HCT116 (cell line): ENCODE data around the gene MYO7B. TPM values are rescaled to one million over a fixed set of nuclear protein-coding genes. Genes with fewer than 3 reads are reported as not detected.

Experiments used
- ATAC-seq: fragments of 200-7000 bp; cut with Tn5 transposase; 2 replicates; pipeline ENCODE4 v1.9.1; 2020; ENCODE audit warnings: mild to moderate bottlenecking, moderate library complexity
- BruUV-seq: library from RNA; stranded (reverse); fragments of 400-500 nt; replicated peaks from 2 replicates; lab custom pipeline; 2021; lab: Mats Ljungman, UMichigan
- CTCF ChIA-PET: fragments of 300-600 bp; sonication (Branson Sonifier 250); formaldehyde crosslinking; loops from one replicate; lab custom pipeline; 2021; ENCODE audit warnings: antibody characterized with exemption; lab: Charles Lee
- POLR2A ChIA-PET: fragments of 300-600, 350-600 bp; sonication (Branson Sonifier 250); formaldehyde crosslinking; loops from one replicate; lab custom pipeline; 2021; ENCODE audit warnings: antibody characterized with exemption; lab: Charles Lee
- RAD21 ChIA-PET, 2 experiments: fragments of 300-600 bp; sonication (Branson Sonifier 250); formaldehyde crosslinking; loops; one replicate each; lab custom pipeline; 2023; ENCODE audit warnings: low total read pairs in 2 of 2; ENCODE audit not compliant: uncharacterized antibody in 2 of 2, unreplicated experiment in 2 of 2, low non-redundant PET in 1 of 2; lab: Charles Lee
- DNase-seq: peaks from one replicate; pipeline ENCODE4 v3.0.0-alpha.2; 2010; ENCODE audit warnings: low read depth, low spot score
- H2AFZ ChIP-seq: fragments of 200-600 bp; shearing (Covaris generic), sonication (generic); 2 replicates; pipeline ENCODE4 v1.6.1; 2017; ENCODE audit warnings: low read depth, mixed run types, mixed read lengths, antibody characterized with exemption, low read length; ENCODE audit not compliant: poor library complexity, severe bottlenecking
- H3K27ac ChIP-seq: 2 replicates; pipeline ENCODE4 v1.5.1; 2012; ENCODE audit warnings: low read depth, low read length
- H3K27me3 ChIP-seq: fragments of 200-600 bp; sonication (generic); 2 replicates; pipeline ENCODE4 v1.6.1; 2016; ENCODE audit warnings: mixed run types, low read length, mixed read lengths; ENCODE audit not compliant: insufficient read depth
- H3K36me3 ChIP-seq, 2 experiments: fragments of 200-500 bp in 1 of 2; fragments of 200-600 bp in 1 of 2; sonication (Bioruptor generic) in 1 of 2; sonication (generic) in 1 of 2; 2 replicates each; pipeline versions ENCODE4 v1.5.1 to v1.6.1; 2014 to 2016; ENCODE audit warnings: low read length in 2 of 2, inconsistent platforms in 1 of 2, mixed read lengths in 1 of 2, mixed run types in 1 of 2; ENCODE audit not compliant: insufficient read depth in 2 of 2, control insufficient read depth in 1 of 2
- H3K4me1 ChIP-seq, 2 experiments: fragments of 200-600 bp in 1 of 2; sonication (generic) in 1 of 2; 2 replicates each; pipeline versions ENCODE4 v1.5.1 to v1.6.1; 2012 to 2017; ENCODE audit warnings: low read length in 2 of 2, inconsistent platforms in 1 of 2, mild to moderate bottlenecking in 1 of 2, mixed read lengths in 1 of 2, mixed run types in 1 of 2, moderate library complexity in 1 of 2; ENCODE audit not compliant: insufficient read depth in 2 of 2, control insufficient read depth in 1 of 2
- H3K4me2 ChIP-seq: fragments of 200-600 bp; sonication (generic); 2 replicates; pipeline ENCODE4 v1.6.1; 2017; ENCODE audit warnings: mixed run types, low read length, mixed read lengths
- H3K4me3 ChIP-seq, 2 experiments: fragments of 200-600 bp in 1 of 2; sonication (generic) in 1 of 2; replicated peaks in 1 of 2; 2 replicates each; pipeline ENCODE4 v1.5.1; 2011 to 2016; ENCODE audit warnings: low read length in 2 of 2, control low read depth in 1 of 2, low read depth in 1 of 2, mild to moderate bottlenecking in 1 of 2, mixed read lengths in 1 of 2, mixed run types in 1 of 2
- H3K79me2 ChIP-seq: fragments of 200-600 bp; sonication (generic); 2 replicates; pipeline ENCODE4 v1.6.1; 2017; ENCODE audit warnings: mild to moderate bottlenecking, mixed run types, low read length, moderate library complexity, mixed read lengths; ENCODE audit not compliant: insufficient read depth
- H3K9ac ChIP-seq: fragments of 200-600 bp; sonication (generic); 2 replicates; pipeline ENCODE4 v1.6.1; 2016; ENCODE audit warnings: low read length, mixed read lengths
- H3K9me2 ChIP-seq: fragments of 200-600 bp; sonication (generic), shearing (Covaris generic); 2 replicates; pipeline ENCODE4 v1.6.1; 2017; ENCODE audit warnings: mixed run types, mild to moderate bottlenecking, moderate library complexity; ENCODE audit not compliant: insufficient read depth
- H3K9me3 ChIP-seq, 2 experiments: fragments of 200-500 bp in 1 of 2; fragments of 200-600 bp in 1 of 2; sonication (Bioruptor generic) in 1 of 2; sonication (generic) in 1 of 2; 2 replicates each; pipeline ENCODE4 v1.6.1; 2014 to 2017; ENCODE audit warnings: low read length in 2 of 2, mixed read lengths in 2 of 2, inconsistent platforms in 1 of 2, low read depth in 1 of 2, mild to moderate bottlenecking in 1 of 2, mixed run types in 1 of 2, moderate library complexity in 1 of 2; ENCODE audit not compliant: control insufficient read depth in 1 of 2, insufficient read depth in 1 of 2
- H4K20me1 ChIP-seq: fragments of 200-600 bp; sonication (generic), shearing (Covaris generic); 2 replicates; pipeline ENCODE4 v1.6.1; 2017; ENCODE audit warnings: mixed run types, mild to moderate bottlenecking, moderate library complexity; ENCODE audit not compliant: insufficient read depth
- CEBPB ChIP-seq: IDR thresholded peaks from 2 replicates; pipeline ENCODE4 v1.6.1; 2012; ENCODE audit warnings: low read depth
- EGR1 ChIP-seq: IDR thresholded peaks from 2 replicates; pipeline ENCODE4 v1.6.1; 2012; ENCODE audit warnings: low read depth
- EZH2 ChIP-seq: fragments of 200-600 bp; sonication (generic); IDR thresholded peaks from 2 replicates; pipeline ENCODE4 v1.6.1; 2017; ENCODE audit warnings: antibody characterized with exemption, mixed run types
- EZH2phosphoT487 ChIP-seq: fragments of 200-600 bp; IDR thresholded peaks from 2 replicates; pipeline ENCODE4 v1.6.1; 2018; ENCODE audit warnings: antibody characterized with exemption, borderline replicate concordance
- FOSL1 ChIP-seq: IDR thresholded peaks from 2 replicates; pipeline ENCODE4 v1.6.1; 2012; ENCODE audit warnings: low read depth
- JUND ChIP-seq: IDR thresholded peaks from 2 replicates; pipeline ENCODE4 v1.6.1; 2012
- POLR2AphosphoS5 ChIP-seq: IDR thresholded peaks from 2 replicates; pipeline ENCODE4 v1.6.1; 2011; ENCODE audit warnings: mild to moderate bottlenecking, low read depth, low read length, moderate library complexity
- RAD21 ChIP-seq: IDR thresholded peaks from 2 replicates; pipeline ENCODE4 v1.6.1; 2012; ENCODE audit warnings: low read depth, mild to moderate bottlenecking
- REST ChIP-seq: IDR thresholded peaks from 2 replicates; pipeline ENCODE4 v1.6.1; 2012; ENCODE audit warnings: low read depth
- SP1 ChIP-seq: IDR thresholded peaks from 2 replicates; pipeline ENCODE4 v1.6.1; 2012; ENCODE audit warnings: low read depth
- SRF ChIP-seq: IDR thresholded peaks from 2 replicates; pipeline ENCODE4 v1.6.1; 2012; ENCODE audit warnings: low read depth
- YY1 ChIP-seq: IDR thresholded peaks from 2 replicates; pipeline ENCODE4 v1.6.1; 2011; ENCODE audit warnings: low read length, low read depth, moderate library complexity, mild to moderate bottlenecking; ENCODE audit not compliant: insufficient replicate concordance; ENCODE audit errors: extremely low read depth
- ZBTB33 ChIP-seq: IDR thresholded peaks from 2 replicates; pipeline ENCODE4 v1.6.1; 2011; ENCODE audit warnings: mild to moderate bottlenecking, low read length, moderate library complexity; ENCODE audit not compliant: insufficient replicate concordance; ENCODE audit errors: extremely low read depth
- ZFX ChIP-seq: fragments of 450-650 bp; IDR thresholded peaks from 2 replicates; pipeline ENCODE4 v1.6.1; 2017
- ZNF274 ChIP-seq: fragments of 200-500 bp; sonication (Bioruptor generic); IDR thresholded peaks from 2 replicates; pipeline ENCODE4 v1.6.1; 2014; ENCODE audit warnings: mild to moderate bottlenecking, low read depth, low read length, inconsistent platforms
- intact Hi-C: fragments of 100-400 bp; cut with micrococcal nuclease; formaldehyde crosslinking; loops from 2 replicates; pipeline ENCODE4 v1.10.0; 2022
- total RNA-seq: library from RNA; stranded (reverse); gene quantifications from one replicate; pipeline ENCODE4 v1.2.1, GENCODE V29; 2021; ENCODE audit not compliant: unreplicated experiment
- TF ChIP-seq, protein P1 (sequence below): IDR thresholded peaks from 2 replicates; pipeline ENCODE4 v1.6.1; 2012

The MYO7B gene
- total RNA-seq, 1 experiment from 2014 or later, result 0.07 TPM

- H3K27ac ChIP-seq, result no peak overlapping the region
- no peaks in the 10 kb centered on the region for H3K9me3 ChIP-seq
- TF ChIP-seq JUND (no peak), REST (no peak), SP1 (no peak)
- ATAC-seq, result no peak
- no peaks in the 10 kb centered on the region for H3K9me2 ChIP-seq
- H3K36me3 ChIP-seq, result no peaks in the 10 kb centered on the region
- no peak overlapping the region for H3K4me3 ChIP-seq
- no peak for DNase-seq
- H4K20me1 ChIP-seq, result no peaks in the 10 kb centered on the region
- H3K9ac ChIP-seq, result no peak overlapping the region
- CTCF ChIA-PET, result no interaction called here
- H2AFZ ChIP-seq, result no peak overlapping the region
- POLR2A ChIA-PET, result no interaction called here
- H3K4me2 ChIP-seq, result no peak overlapping the region
- no peaks in the 10 kb centered on the region for H3K27me3 ChIP-seq
- intact Hi-C loops, result no loop called here
- BruUV-seq, result no TSS peak
- H3K79me2 ChIP-seq, result no peaks in the 10 kb centered on the region
- RAD21 ChIA-PET, result no interaction called here
- no peaks in the 10 kb centered on the region for H3K4me1 ChIP-seq
These were observed 95.5 kb downstream of the MYO7B start for GRCh38 chr2:127630864-127631540.

DNA sequence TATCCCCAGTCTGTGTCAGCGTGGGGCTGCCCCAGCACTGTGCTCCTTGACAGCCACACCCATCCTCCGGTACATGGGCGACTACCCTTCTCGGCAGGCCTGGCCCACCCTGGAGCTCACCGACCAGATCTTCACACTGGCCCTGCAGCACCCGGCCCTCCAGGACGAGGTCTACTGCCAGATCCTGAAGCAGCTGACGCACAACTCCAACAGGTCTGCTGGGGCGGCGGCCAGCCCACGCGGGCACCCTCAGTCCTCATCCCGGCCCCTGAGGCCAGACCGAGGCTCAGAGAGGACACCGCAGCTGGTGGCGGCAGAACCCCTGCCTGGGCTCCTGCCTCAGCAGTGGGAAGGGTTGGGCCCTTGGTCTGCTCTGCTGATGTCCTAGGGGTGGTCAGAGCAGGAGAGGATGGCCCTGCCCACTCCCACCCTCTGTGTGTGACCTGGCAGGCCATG is 96.1 kb downstream of the MYO7B start:
- POLR2A ChIA-PET, result no interaction called here
- intact Hi-C loops, result no loop called here
- TF ChIP-seq EZH2phosphoT487 (no peak), ZFX (no peak), CEBPB (no peak), RAD21 (no peak), EGR1 (no peak), EZH2 (no peak), ZNF274 (no peak), POLR2AphosphoS5 (no peak), SRF (no peak), FOSL1 (no peak), YY1 (no peak), ZBTB33 (no peak)
- TF ChIP-seq, protein P1, sequence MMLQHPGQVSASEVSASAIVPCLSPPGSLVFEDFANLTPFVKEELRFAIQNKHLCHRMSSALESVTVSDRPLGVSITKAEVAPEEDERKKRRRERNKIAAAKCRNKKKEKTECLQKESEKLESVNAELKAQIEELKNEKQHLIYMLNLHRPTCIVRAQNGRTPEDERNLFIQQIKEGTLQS, result no peak

More for the DNA sequence above, 96.1 kb downstream of the MYO7B start:
- BruUV-seq, result no TSS peak
- CTCF ChIA-PET, result no interaction called here
- Histone ChIP-seq H3K4me3 (no peak overlapping the region), H2AFZ (no peak overlapping the region), H3K36me3 (no peaks in the 10 kb centered on the region), H3K27me3 (no peaks in the 10 kb centered on the region), H3K4me1 (no peaks in the 10 kb centered on the region), H3K27ac (no peak overlapping the region), H3K9ac (no peak overlapping the region), H3K9me2 (no peaks in the 10 kb centered on the region), H3K9me3 (no peaks in the 10 kb centered on the region), H3K79me2 (no peaks in the 10 kb centered on the region), H3K4me2 (no peak overlapping the region), H4K20me1 (no peaks in the 10 kb centered on the region)
- DNase-seq (no peak), ATAC-seq (no peak)
- RAD21 ChIA-PET, result no interaction called here
